ENCODE measurements around the gene ARMH3. TPM values are rescaled to one million over a fixed set of nuclear protein-coding genes. Genes with fewer than 3 reads are reported as not detected.

ARMH3 gene
- total RNA-seq, 1 experiment from 2014 or later, result 17.1 TPM

DNA sequence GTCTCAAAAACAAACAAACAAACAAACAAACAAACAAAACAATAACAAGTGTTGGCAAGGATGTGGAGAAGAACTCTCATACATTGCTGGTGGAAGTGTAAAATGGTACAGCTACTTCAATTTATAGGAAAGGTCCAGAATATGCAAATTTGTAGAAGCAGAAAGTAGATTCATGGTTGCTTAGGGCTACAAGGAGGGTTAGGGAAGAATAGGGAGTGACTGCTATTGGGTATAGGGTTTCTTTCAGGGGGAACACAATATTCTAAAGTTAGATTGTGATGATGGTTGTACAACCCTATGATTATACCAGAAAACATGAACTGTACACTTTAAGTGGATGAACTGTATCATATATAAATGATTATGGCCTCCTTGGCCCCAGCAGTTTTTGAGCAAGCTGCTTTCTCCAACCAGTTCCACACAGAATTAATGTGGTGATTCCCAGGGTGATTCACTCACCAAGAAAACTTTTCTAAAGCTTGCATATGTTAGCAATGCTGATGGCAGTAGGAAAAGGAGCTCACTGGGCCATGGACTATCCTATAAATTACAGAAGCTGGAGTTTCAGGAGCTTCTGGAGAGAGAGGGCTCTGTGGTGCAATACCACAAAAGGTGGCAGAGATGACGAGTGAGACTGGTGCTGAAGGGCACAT, 159.6 kb downstream of the ARMH3 start (continued):
- TF ChIP-seq, protein P1, sequence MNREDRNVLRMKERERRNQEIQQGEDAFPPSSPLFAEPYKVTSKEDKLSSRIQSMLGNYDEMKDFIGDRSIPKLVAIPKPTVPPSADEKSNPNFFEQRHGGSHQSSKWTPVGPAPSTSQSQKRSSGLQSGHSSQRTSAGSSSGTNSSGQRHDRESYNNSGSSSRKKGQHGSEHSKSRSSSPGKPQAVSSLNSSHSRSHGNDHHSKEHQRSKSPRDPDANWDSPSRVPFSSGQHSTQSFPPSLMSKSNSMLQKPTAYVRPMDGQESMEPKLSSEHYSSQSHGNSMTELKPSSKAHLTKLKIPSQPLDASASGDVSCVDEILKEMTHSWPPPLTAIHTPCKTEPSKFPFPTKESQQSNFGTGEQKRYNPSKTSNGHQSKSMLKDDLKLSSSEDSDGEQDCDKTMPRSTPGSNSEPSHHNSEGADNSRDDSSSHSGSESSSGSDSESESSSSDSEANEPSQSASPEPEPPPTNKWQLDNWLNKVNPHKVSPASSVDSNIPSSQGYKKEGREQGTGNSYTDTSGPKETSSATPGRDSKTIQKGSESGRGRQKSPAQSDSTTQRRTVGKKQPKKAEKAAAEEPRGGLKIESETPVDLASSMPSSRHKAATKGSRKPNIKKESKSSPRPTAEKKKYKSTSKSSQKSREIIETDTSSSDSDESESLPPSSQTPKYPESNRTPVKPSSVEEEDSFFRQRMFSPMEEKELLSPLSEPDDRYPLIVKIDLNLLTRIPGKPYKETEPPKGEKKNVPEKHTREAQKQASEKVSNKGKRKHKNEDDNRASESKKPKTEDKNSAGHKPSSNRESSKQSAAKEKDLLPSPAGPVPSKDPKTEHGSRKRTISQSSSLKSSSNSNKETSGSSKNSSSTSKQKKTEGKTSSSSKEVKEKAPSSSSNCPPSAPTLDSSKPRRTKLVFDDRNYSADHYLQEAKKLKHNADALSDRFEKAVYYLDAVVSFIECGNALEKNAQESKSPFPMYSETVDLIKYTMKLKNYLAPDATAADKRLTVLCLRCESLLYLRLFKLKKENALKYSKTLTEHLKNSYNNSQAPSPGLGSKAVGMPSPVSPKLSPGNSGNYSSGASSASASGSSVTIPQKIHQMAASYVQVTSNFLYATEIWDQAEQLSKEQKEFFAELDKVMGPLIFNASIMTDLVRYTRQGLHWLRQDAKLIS (CRISPR knock-in tag; IDR thresholded peaks at IDR 0.05; ENCODE audit: borderline replicate concordance), result no peak
- TF ChIP-seq RORB (CRISPR knock-in tag; IDR thresholded peaks at IDR 0.05), result no peak
- TF ChIP-seq ERG (CRISPR knock-in tag; IDR thresholded peaks at IDR 0.05), result no peak
- TF ChIP-seq ESRRA (CRISPR knock-in tag; IDR thresholded peaks at IDR 0.05; ENCODE audit: borderline replicate concordance), result no peak
- no peak for TF ChIP-seq SMAD3 (CRISPR knock-in tag; IDR thresholded peaks at IDR 0.05; ENCODE audit: borderline replicate concordance)
- TF ChIP-seq, protein P2, sequence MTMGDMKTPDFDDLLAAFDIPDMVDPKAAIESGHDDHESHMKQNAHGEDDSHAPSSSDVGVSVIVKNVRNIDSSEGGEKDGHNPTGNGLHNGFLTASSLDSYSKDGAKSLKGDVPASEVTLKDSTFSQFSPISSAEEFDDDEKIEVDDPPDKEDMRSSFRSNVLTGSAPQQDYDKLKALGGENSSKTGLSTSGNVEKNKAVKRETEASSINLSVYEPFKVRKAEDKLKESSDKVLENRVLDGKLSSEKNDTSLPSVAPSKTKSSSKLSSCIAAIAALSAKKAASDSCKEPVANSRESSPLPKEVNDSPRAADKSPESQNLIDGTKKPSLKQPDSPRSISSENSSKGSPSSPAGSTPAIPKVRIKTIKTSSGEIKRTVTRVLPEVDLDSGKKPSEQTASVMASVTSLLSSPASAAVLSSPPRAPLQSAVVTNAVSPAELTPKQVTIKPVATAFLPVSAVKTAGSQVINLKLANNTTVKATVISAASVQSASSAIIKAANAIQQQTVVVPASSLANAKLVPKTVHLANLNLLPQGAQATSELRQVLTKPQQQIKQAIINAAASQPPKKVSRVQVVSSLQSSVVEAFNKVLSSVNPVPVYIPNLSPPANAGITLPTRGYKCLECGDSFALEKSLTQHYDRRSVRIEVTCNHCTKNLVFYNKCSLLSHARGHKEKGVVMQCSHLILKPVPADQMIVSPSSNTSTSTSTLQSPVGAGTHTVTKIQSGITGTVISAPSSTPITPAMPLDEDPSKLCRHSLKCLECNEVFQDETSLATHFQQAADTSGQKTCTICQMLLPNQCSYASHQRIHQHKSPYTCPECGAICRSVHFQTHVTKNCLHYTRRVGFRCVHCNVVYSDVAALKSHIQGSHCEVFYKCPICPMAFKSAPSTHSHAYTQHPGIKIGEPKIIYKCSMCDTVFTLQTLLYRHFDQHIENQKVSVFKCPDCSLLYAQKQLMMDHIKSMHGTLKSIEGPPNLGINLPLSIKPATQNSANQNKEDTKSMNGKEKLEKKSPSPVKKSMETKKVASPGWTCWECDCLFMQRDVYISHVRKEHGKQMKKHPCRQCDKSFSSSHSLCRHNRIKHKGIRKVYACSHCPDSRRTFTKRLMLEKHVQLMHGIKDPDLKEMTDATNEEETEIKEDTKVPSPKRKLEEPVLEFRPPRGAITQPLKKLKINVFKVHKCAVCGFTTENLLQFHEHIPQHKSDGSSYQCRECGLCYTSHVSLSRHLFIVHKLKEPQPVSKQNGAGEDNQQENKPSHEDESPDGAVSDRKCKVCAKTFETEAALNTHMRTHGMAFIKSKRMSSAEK (CRISPR knock-in tag; IDR thresholded peaks at IDR 0.05; ENCODE audit: borderline replicate concordance), result no peak
- no peak for TF ChIP-seq CREB1 (CRISPR knock-in tag; IDR thresholded peaks at IDR 0.05)
- TF ChIP-seq TEAD1 (CRISPR knock-in tag; IDR thresholded peaks at IDR 0.05), result no peak
- no peak for TF ChIP-seq RELA (CRISPR knock-in tag; IDR thresholded peaks at IDR 0.05; ENCODE audit: borderline replicate concordance)
- TF ChIP-seq, protein P3, sequence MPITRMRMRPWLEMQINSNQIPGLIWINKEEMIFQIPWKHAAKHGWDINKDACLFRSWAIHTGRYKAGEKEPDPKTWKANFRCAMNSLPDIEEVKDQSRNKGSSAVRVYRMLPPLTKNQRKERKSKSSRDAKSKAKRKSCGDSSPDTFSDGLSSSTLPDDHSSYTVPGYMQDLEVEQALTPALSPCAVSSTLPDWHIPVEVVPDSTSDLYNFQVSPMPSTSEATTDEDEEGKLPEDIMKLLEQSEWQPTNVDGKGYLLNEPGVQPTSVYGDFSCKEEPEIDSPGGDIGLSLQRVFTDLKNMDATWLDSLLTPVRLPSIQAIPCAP (CRISPR knock-in tag; IDR thresholded peaks at IDR 0.05), result no peak
- TF ChIP-seq, protein P4, sequence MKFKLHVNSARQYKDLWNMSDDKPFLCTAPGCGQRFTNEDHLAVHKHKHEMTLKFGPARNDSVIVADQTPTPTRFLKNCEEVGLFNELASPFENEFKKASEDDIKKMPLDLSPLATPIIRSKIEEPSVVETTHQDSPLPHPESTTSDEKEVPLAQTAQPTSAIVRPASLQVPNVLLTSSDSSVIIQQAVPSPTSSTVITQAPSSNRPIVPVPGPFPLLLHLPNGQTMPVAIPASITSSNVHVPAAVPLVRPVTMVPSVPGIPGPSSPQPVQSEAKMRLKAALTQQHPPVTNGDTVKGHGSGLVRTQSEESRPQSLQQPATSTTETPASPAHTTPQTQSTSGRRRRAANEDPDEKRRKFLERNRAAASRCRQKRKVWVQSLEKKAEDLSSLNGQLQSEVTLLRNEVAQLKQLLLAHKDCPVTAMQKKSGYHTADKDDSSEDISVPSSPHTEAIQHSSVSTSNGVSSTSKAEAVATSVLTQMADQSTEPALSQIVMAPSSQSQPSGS (CRISPR knock-in tag; IDR thresholded peaks at IDR 0.05; ENCODE audit: borderline replicate concordance, low read depth), result no peak
- TF ChIP-seq TCF7 (CRISPR knock-in tag; IDR thresholded peaks at IDR 0.05; ENCODE audit: low read depth), result no peak
- TF ChIP-seq JAZF1 (CRISPR knock-in tag; IDR thresholded peaks at IDR 0.05), result no peak
- no peak for TF ChIP-seq SP1 (CRISPR knock-in tag; conservative IDR thresholded peaks at IDR 0.05)

DNA sequence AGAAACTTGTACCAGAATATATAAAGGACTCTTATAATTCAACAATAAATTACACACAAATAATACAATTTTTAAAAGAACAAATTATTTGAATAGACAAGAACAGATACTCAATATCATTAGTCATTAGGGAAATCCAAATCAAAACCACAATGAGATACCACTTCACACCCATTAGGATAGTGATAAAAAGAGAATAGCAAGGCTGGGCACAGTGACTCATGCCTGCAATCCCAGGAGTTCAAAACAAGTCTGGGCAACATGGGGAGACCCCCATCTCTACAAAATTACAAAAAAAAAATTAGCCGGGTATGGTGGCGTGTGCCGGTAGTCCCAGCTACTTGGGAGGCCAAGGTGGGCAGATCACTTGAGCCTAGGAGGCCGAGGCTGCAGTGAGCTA, 160.2 kb downstream of the ARMH3 start:
- ATAC-seq (no peak), DNase-seq (ENCODE audit: low spot score) (no peak)
- no peak overlapping the region for H3K4me3 Mint-ChIP-seq
- H3K36me3 Mint-ChIP-seq, result no peaks in the 10 kb centered on the region
- ChIA-PET POLR2A (interaction anchor here (0.7 kb wide), 1 partner anchor 37 kb away, joined by 8 read pairs; no protein-coding TSS in a partner anchor), CTCF (interaction anchor here (0.7 to 10.1 kb wide), 5 partner anchors 46 to 800 kb away, joined by 3 to 147 read pairs (median 4); no protein-coding TSS in a partner anchor)
- H3K27ac Mint-ChIP-seq, result no peak overlapping the region
- H3K27me3 Mint-ChIP-seq (ENCODE audit: low read depth), result no peaks in the 10 kb centered on the region
- H3K9me3 Mint-ChIP-seq, result no peaks in the 10 kb centered on the region
- peaks cover 8% of the 10 kb centered on the region for H3K4me1 Mint-ChIP-seq
- no peak for TF ChIP-seq ZNF232 (CRISPR knock-in tag; IDR thresholded peaks at IDR 0.05)
- TF ChIP-seq, protein P4 (CRISPR knock-in tag; IDR thresholded peaks at IDR 0.05; ENCODE audit: borderline replicate concordance, low read depth), result no peak
- TF ChIP-seq ZNF263 (CRISPR knock-in tag; IDR thresholded peaks at IDR 0.05; ENCODE audit: low read depth), result no peak
- TF ChIP-seq, protein P5, sequence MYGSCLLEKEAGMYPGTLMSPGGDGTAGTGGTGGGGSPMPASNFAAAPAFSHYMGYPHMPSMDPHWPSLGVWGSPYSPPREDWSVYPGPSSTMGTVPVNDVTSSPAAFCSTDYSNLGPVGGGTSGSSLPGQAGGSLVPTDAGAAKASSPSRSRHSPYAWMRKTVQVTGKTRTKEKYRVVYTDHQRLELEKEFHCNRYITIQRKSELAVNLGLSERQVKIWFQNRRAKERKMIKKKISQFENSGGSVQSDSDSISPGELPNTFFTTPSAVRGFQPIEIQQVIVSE (CRISPR knock-in tag; IDR thresholded peaks at IDR 0.05; ENCODE audit: borderline replicate concordance), result no peak
- TF ChIP-seq SOX15 (CRISPR knock-in tag; IDR thresholded peaks at IDR 0.05), result no peak
- no peak for TF ChIP-seq ZNF396 (CRISPR knock-in tag; IDR thresholded peaks at IDR 0.05; ENCODE audit: borderline replicate concordance)
- no peak for TF ChIP-seq MLX (CRISPR knock-in tag; IDR thresholded peaks at IDR 0.05)
